GM19455 (cell line): ENCODE measurements around the gene ALKBH6.
"Not testable (repeated sequence)": the region's sequence is repeated elsewhere in the genome, so short reads cannot be mapped to it uniquely, and the experiment has no call there.

ENCODE experiments used
- ATAC-seq: cut with Tn5 transposase; IDR thresholded peaks from one replicate; pipeline ENCODE4 v1.9.1; 2021; ENCODE audit not compliant: unreplicated experiment

ALKBH6 gene

DNA sequence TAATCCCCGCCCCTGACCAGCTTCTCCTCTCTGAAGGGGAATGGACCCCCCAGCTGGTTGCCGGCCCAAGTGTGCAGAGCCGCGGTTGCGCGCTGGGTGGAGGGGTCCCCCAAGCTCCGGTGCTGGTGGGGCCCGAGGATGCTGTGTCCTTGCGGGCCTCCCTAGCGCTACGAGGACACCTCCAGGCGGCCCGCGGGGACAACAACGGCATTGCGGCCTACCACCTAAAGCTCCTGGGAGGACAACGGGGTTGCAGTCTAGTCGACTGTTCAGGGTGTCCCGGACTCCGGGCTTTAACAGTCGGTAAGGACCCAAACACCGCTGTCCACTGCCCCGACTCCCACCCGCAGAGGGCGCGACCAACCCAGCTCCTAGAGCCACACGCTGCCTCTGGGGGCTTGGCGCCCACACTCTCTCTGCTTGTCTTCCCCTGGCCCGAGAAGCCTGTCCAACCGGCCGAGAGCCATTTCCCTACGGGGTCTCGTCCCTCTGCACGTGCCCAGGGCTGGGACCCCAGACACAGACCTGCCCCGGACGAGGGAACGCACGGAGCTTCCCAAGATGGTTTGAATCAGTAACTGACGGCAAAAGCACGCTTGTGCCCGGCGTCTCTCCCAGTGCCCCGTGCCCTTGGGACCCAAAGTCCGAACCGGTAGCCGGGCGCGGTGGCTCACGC is 20.0 kb downstream of the ALKBH6 start:
- ATAC-seq = no peak

DNA sequence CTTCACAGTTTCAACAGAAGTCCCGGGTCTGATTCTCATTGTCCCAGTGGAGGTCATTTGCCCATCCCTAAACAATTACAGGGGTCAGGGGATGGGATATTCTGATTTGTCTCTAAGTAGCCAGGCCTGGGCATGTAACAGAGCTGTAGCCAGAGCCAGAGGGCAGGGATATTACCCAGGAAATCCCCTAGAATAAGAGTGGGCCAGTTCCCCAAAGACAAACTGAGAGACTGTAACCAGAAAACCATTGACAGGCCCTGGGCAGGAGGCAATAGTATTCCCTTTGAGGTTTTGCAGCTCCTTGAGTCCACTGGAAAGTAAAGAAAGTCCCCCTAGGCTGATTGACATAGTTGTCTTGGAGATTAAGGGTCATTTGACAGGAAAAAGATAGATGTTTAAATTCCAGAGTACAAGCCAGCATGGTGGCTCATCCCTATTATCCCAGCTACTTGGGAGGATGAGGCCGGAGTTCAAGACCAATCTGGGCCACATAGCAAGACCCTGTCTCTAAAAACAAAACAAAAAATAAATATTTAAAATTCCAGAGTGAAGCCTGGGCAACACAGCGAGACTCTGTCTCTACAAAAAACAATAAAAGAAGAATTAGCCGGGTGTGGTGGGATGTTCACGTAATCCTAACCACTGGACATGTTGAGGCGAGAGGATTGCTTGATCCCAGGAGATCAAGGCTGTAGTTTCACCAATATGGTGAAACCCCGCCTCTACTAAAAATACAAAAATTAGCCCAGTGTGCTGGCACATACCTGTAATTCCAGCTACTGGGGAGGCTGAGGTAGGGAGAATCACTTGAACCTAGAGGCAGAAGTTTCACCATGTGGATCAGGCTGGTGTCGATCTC is 20.9 kb downstream of the ALKBH6 start:
- no peak for ATAC-seq

DNA sequence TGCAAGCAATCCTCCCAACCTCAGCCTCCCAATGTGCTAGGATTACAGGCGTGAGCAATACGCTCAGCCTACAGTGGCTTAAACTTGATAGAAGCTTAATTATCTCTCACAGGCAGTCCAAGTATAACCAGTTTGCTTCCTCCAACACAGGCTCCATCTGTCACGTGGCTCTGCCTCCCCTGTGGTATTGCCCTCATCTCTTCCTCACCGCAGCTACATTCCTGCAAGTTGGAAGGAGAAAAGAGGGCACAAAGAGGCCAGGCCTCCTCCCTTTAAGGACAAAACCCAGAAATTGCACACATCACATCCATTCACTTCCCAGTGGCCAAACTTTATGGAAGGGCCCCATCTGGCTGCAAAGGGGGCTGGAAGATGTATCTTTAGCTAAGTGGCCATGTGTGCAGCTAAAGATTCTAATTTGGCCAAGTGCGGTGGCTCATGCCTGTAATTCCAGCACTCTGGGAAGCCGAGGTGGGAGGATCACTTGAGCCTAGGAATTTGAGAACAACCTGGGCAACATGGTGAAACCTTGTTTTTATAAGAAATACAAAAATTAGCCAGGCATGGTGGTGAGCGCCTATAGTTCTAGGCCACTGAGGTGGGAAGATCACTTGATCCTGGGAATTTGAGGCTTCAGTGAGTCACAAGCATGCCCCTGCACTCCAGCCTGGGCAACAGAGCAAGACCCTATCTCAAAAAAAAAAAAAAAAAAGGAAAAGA is 22.1 kb downstream of the ALKBH6 start:
- ATAC-seq = no peak

DNA sequence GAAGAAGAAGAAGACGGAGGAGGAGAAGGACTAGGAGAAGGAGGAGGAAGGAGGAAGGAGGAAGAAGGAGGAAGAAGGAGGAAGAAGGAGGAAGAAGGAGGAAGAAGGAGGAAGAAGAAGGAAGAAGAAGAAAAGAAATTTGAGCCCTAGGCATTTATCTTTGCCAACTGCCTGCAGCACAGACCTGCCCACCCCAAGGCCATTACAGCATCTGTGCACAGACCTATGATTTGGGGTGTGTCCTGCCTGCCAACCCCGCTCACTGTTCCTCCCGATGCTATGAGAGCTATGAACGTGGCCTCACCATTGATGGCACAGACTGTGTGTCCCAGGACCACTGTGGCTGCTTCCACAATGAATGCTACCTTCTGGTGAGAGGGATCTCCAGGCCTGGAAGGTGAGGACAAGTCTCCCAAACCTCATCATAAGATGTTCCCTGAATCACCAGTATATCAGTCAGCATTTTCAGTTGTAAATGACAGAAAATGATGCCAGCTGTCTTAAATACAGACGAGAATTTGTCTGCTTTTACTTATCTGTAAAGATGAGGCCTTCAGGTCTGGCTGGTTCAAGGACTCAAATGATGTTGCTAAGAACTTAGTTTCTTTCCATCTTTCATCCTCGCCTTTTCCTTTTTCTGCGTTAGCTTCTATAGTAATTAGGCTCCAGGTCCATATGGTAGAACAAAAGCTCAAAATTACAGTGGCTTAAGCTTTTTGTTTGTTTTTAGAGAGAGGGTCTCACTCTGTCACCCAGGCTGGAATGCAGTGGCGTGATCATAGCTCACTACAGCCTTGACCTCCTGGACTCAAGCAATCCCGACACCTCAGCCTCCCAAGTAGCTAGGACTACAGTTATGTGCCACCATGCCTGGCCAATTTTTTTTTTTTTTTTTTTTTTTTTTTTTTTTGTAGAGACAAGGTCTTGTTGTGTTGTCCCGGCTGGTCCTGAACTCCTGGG is 23.0 kb downstream of the ALKBH6 start:
- ATAC-seq = no peak

DNA sequence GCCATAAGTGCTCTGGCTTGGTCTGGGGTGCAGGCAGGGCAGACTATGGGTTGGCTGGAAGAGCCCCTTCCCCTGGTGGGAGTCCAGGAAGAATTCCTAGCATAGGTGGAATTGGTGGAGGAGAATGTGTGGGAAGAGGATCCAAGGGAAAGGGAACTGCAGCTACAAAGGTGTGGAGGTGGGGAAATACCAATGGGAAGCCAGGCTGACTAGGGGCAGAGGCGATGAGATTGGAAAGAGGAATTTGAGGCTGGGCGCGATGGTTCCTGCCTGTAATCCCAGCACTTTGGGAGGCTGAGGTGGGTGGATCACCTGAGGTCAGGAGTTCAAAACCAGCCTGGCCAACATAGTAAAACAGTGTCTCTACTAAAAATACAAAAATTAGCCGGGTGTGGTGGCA is 23.9 kb downstream of the ALKBH6 start:
- ATAC-seq = no peak

DNA sequence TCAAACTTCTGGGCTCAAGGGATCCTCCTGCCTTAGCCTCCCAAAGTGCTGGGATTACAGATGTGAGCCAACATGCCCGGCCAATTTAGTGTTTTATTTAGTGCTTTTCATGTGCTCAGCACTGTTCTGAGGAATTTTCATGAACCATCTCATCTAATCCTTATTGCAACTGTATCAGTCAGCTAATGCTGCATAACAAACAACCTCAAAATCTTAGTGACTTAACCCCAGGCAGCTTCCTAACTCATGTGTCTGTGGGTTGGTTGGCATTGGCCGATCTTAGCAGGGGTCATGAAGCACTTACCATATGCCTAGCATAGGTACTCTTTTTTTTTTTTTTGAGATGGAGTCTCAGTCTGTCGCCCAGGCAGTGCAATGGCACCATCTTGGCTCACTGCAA is 25.2 kb downstream of the ALKBH6 start:
- no peak for ATAC-seq

DNA sequence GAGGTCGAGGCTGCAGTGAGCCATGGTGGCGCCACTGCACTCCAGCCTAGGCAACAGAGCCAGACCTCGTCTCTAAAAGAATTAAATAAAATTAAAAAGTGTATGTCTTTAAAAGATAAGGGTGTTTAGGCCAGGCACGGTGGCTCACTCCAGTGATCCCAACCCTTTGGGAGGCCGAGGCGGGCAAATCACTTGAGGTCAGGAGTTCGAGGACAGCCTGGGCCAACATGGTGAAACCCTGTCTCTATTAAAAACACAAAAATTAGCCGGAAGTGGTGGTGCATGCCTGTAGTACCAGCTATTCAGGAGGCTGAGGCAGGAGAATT is 26.5 kb downstream of the ALKBH6 start:
- ATAC-seq = no peak

DNA sequence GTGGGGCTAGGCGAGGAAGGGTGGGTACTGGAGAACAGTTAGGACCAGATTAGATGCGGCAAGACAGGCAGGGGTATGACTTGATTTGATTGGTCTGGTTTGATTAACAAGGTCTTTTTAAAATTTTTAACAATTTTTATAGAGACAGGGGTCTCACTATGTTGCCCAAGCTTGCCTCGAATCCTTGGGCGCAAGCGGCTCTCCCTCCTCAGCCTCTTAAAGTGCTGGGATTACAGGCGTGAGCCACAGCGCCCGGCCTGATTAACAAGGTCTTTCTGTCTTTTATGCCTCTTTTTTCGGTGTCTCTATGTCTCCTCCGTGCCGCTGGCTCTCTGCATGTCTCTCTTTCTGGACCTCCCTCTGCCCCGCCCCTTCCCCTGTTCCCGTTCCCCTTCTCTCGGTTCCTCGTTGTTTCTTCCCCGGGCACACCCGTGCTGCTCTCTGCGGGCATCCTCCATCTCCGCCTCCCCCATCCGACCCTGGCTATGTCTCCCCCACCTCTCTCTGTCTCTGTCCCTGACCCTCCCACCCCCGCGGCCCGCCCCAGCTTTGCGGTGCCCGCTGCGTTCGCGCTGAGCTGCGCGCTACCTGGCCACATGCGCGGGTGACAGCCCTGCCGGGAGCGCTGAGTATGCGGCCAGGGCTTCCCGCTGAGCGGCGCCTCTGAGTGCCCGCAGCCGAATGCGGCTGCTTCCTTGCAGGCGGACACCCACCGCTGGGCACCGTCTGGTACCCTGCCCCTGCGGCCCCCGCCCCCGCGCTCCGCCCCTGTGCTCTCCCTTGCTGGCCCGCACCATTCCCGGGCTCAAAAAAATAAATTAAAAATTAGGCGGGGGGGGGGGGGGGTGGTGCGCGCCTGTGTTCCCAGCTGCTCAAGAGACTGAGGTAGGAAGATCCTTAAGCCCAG is 27.1 kb downstream of the ALKBH6 start:
- ATAC-seq = no peak

DNA sequence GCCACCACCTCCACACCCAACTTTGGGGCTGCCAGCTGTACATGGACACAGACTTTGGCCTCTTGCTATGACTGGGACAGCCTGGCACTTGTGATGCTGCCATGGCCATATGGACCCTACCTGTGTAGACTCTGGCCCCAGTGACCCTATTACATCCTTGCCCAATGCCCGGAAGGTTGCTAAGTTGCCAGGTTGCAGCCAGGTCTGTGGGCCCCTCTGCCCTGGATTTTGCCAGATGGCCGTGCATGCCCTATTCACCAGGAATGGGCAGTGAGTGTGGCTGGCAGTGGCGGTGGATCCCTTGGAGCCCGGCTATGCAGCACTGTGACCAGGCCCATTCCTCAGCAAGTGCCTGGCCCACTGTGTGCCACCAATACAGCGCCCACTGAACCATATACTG is 27.9 kb downstream of the ALKBH6 start:
- no peak for ATAC-seq

DNA sequence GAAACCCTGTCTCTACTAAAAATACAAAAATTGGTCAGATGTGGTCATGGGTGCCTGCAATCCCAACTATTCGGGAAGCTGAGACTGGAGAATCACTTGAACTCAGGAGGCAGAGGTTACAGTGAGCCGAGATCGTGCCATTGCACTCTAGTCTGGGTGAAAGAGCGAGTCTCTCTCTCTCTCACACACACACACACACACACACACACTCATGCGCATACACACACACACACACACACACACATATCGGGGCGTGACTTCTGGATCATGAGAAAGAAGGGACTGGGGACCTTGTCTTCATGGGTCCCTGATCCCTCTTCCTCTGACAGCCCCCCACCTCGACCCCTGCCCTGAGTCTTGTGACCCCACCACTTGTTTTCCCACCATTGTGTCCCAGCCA is 30.8 kb downstream of the ALKBH6 start:
- no peak for ATAC-seq

DNA sequence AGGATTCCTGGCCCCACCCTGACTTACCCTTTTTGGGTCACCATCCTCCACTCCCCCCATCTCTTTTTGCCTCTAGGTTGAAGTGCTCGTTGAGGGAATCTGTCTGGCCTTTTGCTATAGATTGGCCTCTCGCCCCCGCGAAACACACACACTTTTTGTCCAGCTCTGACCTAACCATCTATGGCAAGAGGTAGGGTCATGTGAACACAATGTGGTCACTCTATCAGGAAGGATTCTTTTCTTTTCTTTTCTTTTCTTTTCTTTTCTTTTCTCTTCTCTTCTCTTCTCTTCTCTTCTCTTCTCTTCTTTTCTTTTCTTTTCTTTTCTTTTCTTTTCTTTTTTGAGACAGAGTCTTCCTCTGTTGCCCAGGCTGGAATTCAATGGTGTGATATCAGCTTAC is 33.0 kb downstream of the ALKBH6 start:
- ATAC-seq = not testable (repeated sequence)

DNA sequence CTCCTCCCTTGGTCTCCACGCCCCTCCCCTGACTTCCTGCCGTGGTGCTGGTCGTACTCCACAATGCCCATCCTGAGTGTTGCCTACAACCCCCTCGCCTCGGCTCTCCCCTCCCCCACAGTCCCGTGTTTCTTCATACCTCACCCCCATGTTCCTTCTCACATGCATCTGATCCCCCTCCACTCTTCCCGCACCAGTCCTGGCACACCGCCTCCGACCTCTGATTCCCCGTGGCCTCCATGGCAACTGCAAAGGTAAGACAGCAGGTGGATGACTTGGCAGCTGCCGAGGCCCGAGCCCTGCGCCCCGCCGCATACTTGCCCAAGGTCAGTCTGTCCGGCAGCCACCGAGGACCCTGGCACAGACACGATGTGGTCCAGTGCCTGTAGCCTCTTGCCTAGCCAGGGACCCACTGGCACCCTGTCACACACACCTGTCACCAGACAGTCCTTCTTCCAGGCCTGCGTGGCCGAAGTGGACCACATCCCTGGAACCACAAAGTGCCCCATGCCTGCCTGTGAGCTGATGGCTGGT is 35.1 kb downstream of the ALKBH6 start:
- no peak for ATAC-seq

DNA sequence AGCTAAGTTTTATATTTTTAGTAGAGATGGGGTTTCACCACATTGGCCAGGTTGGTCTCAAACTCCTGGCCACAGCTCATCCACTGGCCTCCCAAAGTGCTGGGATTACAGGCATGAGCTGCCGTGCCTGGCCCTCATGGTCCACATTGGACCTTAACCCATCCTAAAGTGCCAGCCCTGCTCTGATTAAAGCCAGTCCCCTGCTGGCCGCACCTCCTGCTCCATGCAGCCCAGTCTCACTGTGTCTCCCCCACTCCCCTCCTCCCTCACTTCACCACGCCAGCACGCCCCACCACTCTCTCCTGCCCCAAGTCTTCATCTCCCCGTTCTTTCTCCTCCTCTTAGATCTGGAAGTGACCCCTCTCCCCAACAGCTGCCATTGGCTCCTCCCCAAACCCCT is 35.7 kb downstream of the ALKBH6 start:
- no peak for ATAC-seq

DNA sequence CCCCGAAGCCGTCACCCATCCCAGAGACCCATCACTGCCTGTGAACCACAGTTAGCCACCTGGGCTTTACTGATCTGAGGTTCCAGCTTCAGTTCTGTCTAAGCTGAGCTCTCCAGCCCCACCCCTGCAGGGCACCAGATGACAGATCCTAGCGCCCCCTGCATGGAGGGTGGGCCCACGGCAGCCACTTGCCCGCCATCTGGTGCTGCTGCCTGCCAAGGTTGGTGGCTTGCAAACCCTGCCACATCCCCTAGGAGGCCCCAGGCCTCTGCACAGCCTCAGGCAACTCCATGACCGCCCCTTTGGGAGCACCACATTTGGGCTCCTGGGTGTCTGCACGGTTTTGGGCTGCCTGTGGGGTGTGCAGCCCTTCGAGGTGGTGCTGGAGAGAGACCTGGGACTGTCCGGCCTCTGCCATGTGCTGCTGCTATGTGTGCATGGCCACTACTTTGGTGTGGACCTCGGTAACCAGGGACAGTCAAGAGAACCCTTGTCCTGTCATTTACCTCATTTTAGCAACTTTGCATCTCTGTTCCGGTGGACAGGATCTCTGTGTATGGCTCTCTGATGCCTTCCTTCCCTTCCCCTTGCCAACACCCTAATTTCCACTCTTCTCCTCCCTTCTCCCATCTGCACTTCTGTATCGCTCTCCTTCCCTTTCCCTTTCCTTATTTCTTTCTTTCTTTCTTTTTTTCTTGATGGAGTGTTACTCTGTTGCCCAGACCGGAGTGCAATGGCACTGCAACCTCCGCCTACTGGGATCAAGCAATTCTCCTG is 36.4 kb downstream of the ALKBH6 start:
- ATAC-seq = no peak

DNA sequence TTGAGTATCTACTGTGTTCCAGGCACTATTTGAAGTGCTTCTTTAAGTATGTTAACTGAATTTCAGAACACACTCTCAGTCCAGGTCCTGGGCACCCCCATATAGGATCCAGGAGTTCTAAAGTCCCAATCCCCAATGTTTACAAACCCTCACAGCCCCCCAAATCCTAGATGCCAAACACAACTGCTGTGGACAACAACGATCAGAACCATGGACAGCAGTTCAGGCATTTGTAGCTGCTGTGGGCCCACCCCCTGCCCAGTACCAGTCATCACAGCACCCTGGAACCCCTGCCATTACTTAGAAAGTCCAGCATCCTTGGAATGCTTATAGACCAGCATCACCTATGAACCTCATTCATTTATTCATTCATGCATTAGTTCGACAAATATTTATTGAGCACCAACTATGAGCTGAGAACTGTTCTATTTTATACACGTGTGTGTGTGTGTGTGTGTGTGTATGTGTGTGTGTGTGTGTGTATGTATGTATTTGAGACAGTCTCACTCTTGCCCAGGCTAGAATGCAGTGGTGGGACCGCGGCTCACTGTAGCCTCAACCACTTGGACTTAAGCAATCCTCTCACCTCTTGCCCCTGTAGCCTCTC is 38.3 kb downstream of the ALKBH6 start:
- no peak for ATAC-seq

DNA sequence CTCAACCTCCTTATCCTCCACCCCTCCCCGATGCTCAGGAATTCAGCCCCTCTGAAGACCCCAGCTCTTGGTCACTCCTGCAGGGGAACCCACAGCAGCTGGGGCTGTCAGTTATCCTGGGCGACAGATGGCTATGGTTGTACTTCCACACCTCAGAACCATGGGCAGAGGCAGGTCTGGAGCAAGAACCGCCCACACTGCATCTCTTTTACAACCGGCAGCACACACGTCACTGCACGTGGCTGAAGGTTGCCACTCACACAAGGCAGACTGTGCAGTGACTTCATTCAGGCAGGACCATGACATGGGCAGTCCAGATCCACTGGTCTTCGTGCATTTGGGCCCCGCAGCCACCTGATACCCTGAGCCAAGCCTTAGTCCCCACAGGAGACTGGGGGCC is 40.5 kb downstream of the ALKBH6 start:
- ATAC-seq = no peak

DNA sequence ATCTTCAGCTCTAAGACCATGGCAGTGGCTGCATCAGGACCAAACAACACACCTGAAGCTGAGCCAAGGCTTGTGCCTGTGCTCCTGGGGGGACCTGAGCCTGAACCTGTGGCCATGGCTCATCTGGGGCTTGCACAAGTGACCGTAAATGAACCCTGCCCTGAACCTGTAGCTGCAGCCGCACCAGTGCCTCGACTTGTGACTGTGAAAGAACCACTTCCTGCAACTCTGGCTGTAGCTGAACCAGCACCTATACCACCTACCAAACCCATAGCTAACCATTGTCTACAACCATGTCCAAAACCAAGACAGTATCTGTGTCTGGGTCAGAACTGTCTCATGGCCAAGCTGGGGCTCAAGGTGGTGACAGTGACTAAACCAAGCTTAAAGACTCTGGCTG is 47.2 kb downstream of the ALKBH6 start:
- no peak for ATAC-seq

DNA sequence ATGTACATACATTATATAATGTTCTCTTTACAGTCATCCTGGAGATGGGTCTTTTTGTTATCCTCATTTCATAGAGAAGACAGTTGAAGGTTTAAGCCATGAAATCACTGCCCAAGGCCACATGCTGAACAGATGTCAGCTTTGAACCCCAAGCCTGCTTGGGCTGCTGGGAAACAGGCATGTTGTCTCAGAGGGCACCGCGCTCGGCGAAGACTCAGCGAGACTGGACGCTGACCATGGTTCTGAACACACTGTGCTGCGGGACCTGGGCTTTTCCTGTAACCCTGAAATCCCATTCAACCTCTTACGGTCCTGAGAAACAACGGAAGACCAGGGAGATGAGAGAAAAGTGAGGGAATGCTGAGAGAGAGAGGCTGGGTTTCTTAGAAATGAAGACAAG is 50.5 kb downstream of the ALKBH6 start:
- no peak for ATAC-seq
